ENCODE data around the gene RALGAPA2.

DNA sequence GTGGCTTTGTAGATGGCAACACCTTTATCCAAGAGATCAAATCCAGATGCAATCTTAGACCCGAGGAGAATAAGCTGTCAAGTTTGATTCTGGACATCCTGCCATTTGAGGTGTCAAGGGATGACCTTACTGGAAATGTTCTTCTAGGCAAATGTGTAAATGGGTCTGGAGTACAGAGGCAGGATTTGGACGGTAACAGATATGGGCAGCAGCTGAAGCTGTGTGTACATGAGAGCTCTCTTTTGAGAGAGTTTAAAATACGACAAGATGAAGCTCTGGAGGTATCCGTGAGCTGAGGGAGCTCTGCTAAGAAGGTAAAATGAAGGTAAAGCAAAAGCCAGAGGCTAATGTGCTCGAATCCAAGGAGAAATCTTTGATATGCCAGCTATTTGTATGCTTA is 56.6 kb downstream of the RALGAPA2 start:
- no peak for TF ChIP-seq ZNF274 (IDR thresholded peaks at IDR 0.05; ENCODE audit: low read depth, low read length)
- TF ChIP-seq YY1 (IDR thresholded peaks at IDR 0.05; ENCODE audit: insufficient read depth, insufficient read length) = no peak

Measured in NT2/D1 (cell line).